Measurements from ENCODE around the gene PLPPR4.

GRCh38 chr1:99306644-99307043, 42.4 kb downstream of the PLPPR4 start:
- no peak for TF ChIP-seq CTCF (IDR thresholded peaks at IDR 0.05; ENCODE audit: insufficient read depth, low read length, poor library complexity, severe bottlenecking)
- no peak for TF ChIP-seq EZH2phosphoT487 (conservative IDR thresholded peaks at IDR 0.05; ENCODE audit: low read length)

All from SU-DHL-6 (cell line).